ENCODE data around the gene SLC10A7. TPM values are rescaled to one million over a fixed set of nuclear protein-coding genes. Genes with fewer than 3 reads are reported as not detected.
A peak's percentile ranks its signal among the peaks of the same experiment; 100 is the strongest.

Gene SLC10A7
- total RNA-seq, 1 experiment from 2014 or later, result 15.9 TPM

DNA sequence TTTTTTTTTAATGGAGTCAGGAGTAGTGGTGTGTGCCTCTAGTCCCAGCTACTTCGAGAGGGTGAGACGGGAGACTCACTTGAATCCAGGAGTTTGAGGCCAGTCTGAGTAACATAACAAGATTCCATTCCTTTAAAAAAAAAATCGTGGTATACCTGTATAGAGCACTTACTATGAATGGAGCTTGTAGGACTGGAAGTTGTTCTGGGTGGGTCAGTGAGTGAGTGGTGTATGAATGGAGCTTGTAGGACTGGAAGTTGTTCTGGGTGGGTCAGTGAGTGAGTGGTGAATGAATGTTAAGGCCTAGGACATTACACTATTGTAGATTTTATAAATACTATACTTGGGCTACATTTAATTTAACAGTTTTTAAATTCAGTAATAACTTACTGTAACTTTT is 2.9 kb upstream of the SLC10A7 start:
- no peaks in the 10 kb centered on the region for H3K36me3 Mint-ChIP-seq (ENCODE audit: insufficient read depth, unreplicated experiment)
- H3K4me1 Mint-ChIP-seq (ENCODE audit: low read depth, unreplicated experiment), result no peaks in the 10 kb centered on the region
- no peak for DNase-seq
- intact Hi-C loops (cut with micrococcal nuclease; ENCODE audit: unreplicated experiment), result loop anchor here (5.0 kb wide), 1 partner anchor 182 kb away; no protein-coding TSS in a partner anchor
- no peak overlapping the region for H3K4me3 Mint-ChIP-seq (ENCODE audit: low read depth, unreplicated experiment)
- CTCF ChIA-PET, result no interaction called here
- no peak overlapping the region for H3K27ac Mint-ChIP-seq (ENCODE audit: unreplicated experiment)
- no peaks in the 10 kb centered on the region for H3K9me3 Mint-ChIP-seq (ENCODE audit: low read depth, unreplicated experiment)
- no TSS peak for BruUV-seq (replicated peaks)
- TF ChIP-seq, protein P1, sequence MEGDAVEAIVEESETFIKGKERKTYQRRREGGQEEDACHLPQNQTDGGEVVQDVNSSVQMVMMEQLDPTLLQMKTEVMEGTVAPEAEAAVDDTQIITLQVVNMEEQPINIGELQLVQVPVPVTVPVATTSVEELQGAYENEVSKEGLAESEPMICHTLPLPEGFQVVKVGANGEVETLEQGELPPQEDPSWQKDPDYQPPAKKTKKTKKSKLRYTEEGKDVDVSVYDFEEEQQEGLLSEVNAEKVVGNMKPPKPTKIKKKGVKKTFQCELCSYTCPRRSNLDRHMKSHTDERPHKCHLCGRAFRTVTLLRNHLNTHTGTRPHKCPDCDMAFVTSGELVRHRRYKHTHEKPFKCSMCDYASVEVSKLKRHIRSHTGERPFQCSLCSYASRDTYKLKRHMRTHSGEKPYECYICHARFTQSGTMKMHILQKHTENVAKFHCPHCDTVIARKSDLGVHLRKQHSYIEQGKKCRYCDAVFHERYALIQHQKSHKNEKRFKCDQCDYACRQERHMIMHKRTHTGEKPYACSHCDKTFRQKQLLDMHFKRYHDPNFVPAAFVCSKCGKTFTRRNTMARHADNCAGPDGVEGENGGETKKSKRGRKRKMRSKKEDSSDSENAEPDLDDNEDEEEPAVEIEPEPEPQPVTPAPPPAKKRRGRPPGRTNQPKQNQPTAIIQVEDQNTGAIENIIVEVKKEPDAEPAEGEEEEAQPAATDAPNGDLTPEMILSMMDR (IDR thresholded peaks at IDR 0.05; ENCODE audit: unreplicated experiment), result no peak
- no peaks in the 10 kb centered on the region for H3K27me3 Mint-ChIP-seq (ENCODE audit: unreplicated experiment)

GRCh38 chr4:146522869-146523205 is 1.1 kb upstream of the SLC10A7 start:
- no TSS peak for BruUV-seq (replicated peaks)
- intact Hi-C loops (cut with micrococcal nuclease; ENCODE audit: unreplicated experiment), result loop anchor here (5.0 kb wide), 1 partner anchor 181 kb away; no protein-coding TSS in a partner anchor
- CTCF ChIA-PET, result no interaction called here

GRCh38 chr4:146522098-146522868 is 543 bp upstream of the SLC10A7 start:
- CTCF ChIA-PET, result no interaction called here
- intact Hi-C loops (cut with micrococcal nuclease; ENCODE audit: unreplicated experiment), result loop anchor here (5.0 kb wide), 1 partner anchor 180 kb away; no protein-coding TSS in a partner anchor

More at GRCh38 chr4:146522869-146523205, 1.1 kb upstream of the SLC10A7 start:
- Mint-ChIP-seq H3K36me3 (ENCODE audit: insufficient read depth, unreplicated experiment) (no peaks in the 10 kb centered on the region), H3K4me3 (ENCODE audit: low read depth, unreplicated experiment) (no peak overlapping the region), H3K27ac (ENCODE audit: unreplicated experiment) (no peak overlapping the region), H3K4me1 (ENCODE audit: low read depth, unreplicated experiment) (no peaks in the 10 kb centered on the region), H3K27me3 (ENCODE audit: unreplicated experiment) (no peaks in the 10 kb centered on the region), H3K9me3 (ENCODE audit: low read depth, unreplicated experiment) (no peaks in the 10 kb centered on the region)
- no peak for DNase-seq
- TF ChIP-seq, protein P1 (IDR thresholded peaks at IDR 0.05; ENCODE audit: unreplicated experiment), result no peak

DNA sequence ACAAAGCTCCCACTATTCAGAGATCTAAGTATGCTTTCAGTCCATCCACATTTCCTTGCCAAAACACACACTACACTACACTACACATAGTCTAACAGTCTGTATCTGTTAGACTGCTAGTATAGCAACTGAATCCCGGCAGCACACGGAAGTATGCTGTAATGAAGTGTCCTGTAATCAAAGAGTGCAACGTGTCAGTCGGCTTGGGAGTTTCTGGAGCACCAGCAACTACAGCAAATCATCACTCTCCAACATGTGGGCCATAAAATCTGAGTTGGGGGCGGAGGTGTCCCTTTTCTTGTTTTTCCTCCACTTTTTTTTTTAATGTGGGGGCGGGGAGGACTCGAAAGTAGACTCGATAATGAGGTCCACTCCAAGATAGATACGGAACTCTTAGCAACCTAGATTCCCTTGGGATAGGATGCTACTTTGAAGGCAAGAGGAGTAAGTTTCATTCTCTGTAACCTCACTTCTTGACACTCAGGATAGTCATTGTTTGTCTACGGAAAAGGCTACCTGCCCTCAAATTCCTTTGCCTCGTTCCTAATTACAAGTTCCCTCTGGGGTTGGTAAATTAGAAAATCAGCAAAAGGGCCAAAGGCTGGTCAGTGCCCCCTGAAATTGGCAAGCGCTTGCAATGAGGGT is 722 bp downstream of the SLC10A7 start:
- no peaks in the 10 kb centered on the region for H3K9me3 Mint-ChIP-seq (ENCODE audit: low read depth, unreplicated experiment)
- intact Hi-C loops (cut with micrococcal nuclease; ENCODE audit: unreplicated experiment), result loop anchor here (5.0 kb wide), 1 partner anchor 179 kb away; no protein-coding TSS in a partner anchor
- TSS peak; percentile 69 for BruUV-seq (replicated peaks)
- TF ChIP-seq, protein P1 (IDR thresholded peaks at IDR 0.05; ENCODE audit: unreplicated experiment), result no peak
- no peak overlapping the region for H3K27ac Mint-ChIP-seq (ENCODE audit: unreplicated experiment)
- peak; percentile 3 for DNase-seq
- no peaks in the 10 kb centered on the region for H3K36me3 Mint-ChIP-seq (ENCODE audit: insufficient read depth, unreplicated experiment)
- H3K4me3 Mint-ChIP-seq (ENCODE audit: low read depth, unreplicated experiment), result no peak overlapping the region
- H3K4me1 Mint-ChIP-seq (ENCODE audit: low read depth, unreplicated experiment), result no peaks in the 10 kb centered on the region
- CTCF ChIA-PET, result no interaction called here
- no peaks in the 10 kb centered on the region for H3K27me3 Mint-ChIP-seq (ENCODE audit: unreplicated experiment)

More at GRCh38 chr4:146522098-146522868, 543 bp upstream of the SLC10A7 start:
- TSS peak; percentile 77 for BruUV-seq (replicated peaks)
- H3K27me3 Mint-ChIP-seq (ENCODE audit: unreplicated experiment), result no peaks in the 10 kb centered on the region
- no peak overlapping the region for H3K27ac Mint-ChIP-seq (ENCODE audit: unreplicated experiment)
- DNase-seq, result peak; percentile 70
- no peaks in the 10 kb centered on the region for H3K36me3 Mint-ChIP-seq (ENCODE audit: insufficient read depth, unreplicated experiment)
- H3K4me3 Mint-ChIP-seq (ENCODE audit: low read depth, unreplicated experiment), result no peak overlapping the region
- H3K4me1 Mint-ChIP-seq (ENCODE audit: low read depth, unreplicated experiment), result no peaks in the 10 kb centered on the region
- H3K9me3 Mint-ChIP-seq (ENCODE audit: low read depth, unreplicated experiment), result no peaks in the 10 kb centered on the region
- TF ChIP-seq, protein P1 (IDR thresholded peaks at IDR 0.05; ENCODE audit: unreplicated experiment), result no peak
